Embryonic facial prominence (tissue), 1 donor: Measurements from ENCODE around the gene WNT10A.
A peak's percentile ranks its signal among the peaks of the same experiment; 100 is the strongest.

ENCODE experiments used
- DNase-seq: peaks from one replicate; pipeline ENCODE4 v3.0.0-alpha.2; 2016; ENCODE audit errors: extremely low spot score

Gene WNT10A

DNA sequence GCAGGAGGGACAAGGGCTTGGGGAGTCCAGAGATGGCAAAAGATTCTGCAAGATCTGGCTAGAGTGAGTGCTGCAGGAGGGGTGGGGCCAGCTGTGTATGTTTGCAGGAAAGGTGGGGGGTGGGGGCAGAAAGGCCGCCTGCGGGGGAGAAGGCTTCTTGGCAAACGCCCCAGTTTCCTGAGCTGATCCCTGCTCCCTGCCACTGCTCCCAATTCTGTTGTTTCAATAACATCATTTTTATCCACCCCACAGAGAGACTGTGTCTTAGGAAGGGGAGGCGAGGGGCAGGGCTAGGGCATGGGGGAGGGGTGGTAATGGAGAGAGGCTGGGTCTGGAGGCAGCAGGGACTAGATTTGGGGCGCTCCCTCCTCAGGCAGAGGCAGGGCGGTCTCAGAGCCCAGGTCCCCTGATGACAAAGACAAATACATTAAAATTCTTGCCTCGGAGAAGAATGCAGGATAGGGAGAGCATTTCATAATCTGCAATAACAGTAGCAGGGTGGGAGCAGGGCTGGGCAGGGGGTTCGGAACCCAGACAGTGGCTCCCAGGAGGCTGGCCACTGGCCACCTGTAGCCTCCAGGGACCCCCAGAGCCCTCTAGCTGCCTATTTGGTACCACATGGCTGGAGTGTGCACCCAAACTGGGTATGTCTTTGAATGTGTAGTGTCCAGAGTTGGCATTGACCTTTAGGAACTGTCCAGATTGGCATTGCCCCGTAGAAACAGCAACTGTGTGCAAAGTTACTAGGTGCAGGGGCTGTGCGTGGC, 23.1 kb upstream of the WNT10A start:
- no peak for DNase-seq

DNA sequence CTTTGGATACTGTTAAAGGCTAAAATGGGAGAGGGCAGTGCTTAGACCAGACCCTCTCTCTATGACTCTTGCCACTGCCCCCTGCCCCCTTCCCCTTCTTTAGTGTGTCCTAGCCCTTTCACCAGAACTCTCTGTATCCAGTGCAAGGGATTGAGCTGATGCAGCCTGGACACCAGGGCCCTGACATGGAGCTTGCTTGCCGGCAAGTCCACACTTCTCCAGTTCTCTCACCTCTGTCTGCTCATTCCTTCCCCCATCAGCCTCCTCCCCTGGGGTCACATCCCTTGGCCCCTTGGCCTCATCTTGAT, 22.6 kb upstream of the WNT10A start:
- DNase-seq = no peak

DNA sequence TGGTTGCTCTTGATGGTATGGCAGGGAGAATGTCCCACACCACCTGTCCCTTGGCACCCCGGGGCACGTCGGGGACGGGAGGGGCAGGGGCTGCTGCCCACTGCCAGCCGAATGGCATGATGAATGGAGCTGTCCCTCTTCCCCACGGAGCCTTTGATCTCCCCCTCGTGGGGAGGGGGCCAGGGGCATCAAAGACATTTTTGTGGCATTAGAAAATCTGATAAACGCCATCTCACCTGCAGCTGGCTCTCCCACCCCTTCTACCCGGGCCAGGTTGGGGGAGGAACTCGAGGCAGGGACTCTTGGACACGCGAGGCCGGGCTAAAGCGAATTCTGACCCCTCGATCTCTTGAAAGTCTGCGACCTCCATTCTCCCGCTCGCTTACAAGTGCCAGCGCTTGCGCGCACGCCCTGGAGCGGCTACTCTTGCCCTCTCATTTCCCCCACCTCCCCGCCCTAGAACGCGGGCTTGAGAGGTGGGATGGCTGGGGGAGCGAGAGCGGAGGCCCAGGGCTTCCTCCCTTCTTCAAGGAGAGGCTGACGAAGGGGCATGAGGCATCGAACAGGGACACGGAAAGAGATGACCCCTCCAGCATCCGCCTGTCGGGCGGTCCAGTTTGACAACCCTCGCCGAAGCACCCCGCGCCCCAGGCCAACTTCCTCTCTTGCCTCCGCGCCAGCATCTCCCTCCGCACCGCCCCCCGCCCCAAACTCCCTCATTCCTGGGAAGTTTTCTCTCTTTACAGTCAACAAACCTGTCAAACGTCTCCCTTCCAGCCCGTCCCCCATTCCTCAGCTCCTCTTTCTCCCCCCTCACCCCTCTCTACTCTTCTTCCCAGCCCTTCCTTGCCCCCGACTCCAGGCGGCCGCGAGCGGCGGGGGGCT, 21.7 kb upstream of the WNT10A start:
- DNase-seq = peak; percentile 68

DNA sequence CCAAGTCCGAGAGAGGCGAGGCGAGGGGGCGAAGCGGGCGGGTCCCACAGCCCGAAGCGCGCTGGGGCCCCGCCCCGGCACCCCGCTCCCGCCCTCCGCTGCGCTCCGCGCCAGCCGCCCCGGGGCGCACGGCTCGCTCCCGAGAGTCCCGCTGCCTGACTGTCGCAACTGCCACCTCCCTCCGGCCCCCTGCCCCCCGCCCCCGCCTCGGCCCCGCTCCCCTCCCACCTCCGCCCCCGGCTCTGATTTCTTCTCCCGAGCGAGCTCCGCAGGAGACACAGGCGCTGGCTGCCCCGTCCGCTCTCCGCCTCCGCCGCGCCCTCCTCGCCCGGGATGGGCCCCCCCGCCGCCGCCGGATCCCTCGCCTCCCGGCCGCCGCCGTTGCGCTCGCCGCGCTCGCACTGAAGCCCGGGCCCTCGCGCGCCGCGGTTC, 21.1 kb upstream of the WNT10A start, which contains the start of gene WNT6:
Gene WNT6, plus strand, starts transcription at position 250 of the 432 bp plus-strand sequence. CDS start 233 bp downstream, outside the sequence.
- DNase-seq = no peak

DNA sequence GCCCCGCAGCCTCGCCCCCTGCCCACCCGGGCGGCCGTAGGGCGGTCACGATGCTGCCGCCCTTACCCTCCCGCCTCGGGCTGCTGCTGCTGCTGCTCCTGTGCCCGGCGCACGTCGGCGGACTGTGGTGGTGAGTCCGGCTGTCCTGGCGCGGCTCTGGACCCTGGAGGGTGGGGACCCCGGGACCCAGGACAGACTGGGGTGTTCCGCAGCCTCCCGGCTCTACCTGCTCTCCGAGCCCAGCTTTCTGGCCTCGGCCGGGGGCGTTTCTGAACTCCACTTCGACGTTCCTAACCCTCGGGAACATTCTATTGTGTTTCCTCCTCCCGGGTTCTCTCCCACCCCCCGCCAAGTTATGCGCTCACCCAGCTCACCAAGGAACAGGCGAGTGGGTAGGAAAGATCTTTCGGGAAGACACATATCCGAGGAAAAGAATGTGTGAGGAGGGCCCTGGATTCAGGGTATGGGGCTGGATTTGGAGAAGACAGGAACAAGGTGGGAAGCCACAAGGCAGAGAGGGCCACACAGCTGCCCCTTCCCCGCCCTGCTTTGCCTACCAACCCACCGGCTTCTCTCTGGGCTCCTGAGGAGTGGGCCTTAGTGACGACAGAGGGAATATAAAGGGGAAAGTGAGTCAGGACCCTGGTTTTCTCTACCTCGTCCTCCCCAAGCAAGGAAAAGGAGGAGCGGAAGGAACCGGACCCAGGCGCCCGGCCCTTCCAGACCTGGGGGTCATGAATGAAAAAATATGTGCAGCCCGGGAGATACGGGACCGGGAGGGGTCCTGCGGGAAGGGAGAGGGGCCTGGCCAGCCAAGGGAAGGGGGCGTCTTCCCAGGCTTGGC, 20.4 kb upstream of the WNT10A start:
- no peak for DNase-seq

DNA sequence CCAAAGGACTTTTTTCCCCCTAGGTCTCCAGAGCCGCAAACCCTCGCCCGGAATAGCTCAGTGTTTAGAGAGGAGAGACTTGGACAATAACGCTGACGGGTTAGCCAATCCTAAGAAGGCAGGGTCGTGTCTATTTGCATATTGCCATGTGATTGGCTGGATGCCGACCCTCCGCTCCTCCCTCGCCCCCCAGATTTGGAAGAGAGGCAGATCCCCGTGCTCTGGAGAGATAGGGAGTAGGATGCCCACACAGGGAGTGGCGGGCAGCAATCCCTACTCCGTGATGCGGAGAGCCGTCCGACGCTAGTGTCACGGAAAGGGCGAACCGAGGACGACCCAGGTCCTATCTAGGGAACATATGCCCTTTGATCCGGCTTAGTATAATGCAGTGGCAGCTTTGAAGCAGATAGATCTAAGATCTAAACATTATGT, 19.7 kb upstream of the WNT10A start:
- DNase-seq = no peak

DNA sequence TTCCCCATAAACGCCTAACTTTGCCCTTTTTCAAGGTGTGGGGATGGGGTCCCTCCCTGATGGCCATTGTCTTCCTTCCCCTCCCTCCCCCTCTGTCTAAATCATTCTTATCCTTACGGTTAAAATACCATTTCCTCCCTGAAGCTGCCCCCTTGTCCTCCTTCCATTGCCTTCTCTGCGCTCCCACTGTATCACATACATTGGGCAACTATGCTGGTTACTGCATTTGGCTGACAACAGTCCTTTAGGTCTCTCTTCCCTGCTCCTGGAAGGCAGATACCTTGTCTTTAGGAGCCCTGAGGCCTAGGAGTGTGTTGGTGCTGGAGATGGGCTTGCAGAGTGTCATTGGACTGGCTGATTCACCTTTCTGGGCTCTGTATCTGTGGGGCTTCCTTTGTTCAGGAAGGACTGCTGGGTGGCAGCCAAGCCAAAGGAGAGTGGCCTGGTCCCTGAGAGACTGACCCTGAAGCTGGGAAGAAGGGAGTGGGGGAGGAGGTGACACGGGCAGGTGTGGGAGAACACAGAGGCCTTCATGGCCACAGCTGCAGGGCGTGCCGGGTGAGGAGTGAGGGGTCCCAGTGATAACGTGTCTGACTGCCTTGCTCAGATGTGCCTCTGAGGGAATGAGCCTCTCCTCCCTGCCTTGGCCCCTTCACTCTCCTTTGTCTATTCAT, 18.9 kb upstream of the WNT10A start:
- no peak for DNase-seq

DNA sequence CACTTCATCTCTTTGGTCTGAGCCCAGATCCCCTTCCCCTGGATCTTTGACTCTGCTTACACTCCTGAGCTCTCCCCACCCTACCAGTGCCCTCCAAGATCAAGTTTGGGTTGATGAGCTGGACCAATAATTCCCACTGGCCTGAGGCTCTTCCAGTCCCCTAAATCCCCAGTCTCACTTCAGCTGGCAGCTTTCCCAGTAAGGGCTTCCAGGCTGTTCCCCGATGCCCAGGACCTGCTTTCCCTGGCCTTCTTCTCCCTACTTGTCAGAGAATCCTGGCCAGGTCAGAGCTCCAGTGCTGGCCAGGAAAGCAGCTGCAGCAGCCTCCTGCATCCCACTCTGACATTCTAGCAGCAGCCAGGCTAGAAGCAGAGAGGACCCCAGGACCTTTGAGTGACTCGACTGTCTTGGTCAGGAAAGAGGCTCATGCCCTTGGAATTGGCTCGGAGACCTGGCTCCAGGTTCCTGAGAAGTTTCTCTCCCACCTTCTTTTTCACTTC, 17.6 kb upstream of the WNT10A start:
- DNase-seq = no peak

DNA sequence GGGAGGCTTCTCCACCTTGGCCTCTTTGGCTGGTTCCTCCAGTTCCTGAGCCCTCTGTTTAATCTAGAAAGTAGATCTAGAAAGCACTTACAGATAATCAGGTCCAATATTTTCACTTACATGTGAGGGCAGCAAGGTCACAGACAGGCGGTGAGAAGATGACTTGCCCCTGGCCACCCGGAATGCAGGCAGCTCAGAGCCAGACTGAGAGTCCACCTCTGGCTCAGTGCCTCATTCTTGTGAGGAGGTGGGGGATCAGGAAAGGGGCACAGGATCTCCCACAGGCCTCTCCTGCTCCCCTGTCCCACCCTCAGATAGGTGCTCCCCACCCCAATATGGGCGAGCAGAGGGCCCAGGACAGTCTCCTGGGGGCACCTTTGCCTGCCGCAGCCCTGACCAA, 15.3 kb upstream of the WNT10A start:
- no peak for DNase-seq

DNA sequence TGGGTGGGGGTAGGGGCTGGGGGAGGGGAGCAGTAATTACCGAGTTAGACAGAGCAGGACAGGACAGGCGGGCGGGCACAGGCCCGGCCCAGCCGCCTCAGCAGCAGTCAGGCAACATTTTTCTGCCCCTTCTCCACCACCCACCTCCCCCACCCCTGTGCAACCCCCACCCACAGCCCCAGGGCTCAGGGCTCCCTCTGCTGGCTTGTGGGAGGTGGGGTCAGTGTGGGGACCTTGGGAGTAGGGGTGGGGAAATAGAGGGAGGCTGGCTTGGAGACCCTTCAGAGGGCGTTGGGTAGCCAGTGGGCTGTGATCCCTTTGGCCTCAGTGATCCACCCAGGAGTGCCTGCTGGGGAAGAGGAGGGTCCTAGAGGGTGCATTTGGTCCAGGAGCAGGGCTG, 14.7 kb upstream of the WNT10A start:
- no peak for DNase-seq

DNA sequence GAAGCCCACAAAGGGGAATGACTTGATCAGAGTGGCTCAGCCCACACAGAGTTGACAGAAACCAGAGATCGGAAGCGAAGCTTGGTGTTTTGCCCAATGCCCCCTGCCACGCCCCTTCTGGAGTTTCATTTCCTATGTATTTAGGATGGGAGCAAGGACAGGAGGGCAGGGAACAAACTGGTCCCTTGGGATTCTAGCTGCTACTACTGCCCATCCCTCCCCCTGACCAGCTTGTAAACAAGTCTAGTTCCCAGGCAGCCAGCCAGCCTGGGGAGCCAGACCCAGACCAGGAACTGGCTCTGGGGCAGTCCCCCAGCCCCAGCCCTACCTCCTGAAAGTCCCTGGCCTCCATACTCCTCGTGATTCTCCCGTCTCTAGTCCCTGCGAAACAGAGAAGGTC, 12.8 kb upstream of the WNT10A start:
- DNase-seq = no peak

DNA sequence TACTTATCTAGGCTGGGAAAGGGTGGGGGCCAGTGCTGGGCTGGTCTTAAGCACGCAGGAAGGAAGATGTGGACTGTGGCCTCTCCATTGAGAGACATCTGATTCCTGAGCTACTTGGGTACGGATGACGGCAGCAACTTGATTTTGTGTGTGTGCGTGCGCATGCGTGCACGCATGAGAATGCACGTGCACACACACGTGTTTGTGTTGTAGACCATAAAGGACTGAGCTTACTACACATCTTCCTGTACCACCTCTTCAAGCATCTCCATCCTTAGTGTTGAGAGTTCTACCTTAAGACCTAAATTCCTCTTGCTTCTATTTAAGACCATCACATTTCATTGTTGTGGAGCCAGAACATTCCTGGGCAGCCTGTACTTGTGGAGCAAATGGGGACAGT, 11.6 kb upstream of the WNT10A start:
- no peak for DNase-seq

DNA sequence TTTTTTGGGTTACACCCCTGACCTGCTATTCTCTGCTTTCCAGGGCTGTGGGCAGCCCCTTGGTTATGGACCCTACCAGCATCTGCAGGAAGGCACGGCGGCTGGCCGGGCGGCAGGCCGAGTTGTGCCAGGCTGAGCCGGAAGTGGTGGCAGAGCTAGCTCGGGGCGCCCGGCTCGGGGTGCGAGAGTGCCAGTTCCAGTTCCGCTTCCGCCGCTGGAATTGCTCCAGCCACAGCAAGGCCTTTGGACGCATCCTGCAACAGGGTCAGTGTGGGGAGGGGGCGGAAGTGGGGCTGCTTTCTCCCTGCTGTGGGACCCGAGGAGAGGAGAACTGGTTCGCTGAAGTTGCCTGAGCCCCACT, 9.7 kb upstream of the WNT10A start:
- no peak for DNase-seq

DNA sequence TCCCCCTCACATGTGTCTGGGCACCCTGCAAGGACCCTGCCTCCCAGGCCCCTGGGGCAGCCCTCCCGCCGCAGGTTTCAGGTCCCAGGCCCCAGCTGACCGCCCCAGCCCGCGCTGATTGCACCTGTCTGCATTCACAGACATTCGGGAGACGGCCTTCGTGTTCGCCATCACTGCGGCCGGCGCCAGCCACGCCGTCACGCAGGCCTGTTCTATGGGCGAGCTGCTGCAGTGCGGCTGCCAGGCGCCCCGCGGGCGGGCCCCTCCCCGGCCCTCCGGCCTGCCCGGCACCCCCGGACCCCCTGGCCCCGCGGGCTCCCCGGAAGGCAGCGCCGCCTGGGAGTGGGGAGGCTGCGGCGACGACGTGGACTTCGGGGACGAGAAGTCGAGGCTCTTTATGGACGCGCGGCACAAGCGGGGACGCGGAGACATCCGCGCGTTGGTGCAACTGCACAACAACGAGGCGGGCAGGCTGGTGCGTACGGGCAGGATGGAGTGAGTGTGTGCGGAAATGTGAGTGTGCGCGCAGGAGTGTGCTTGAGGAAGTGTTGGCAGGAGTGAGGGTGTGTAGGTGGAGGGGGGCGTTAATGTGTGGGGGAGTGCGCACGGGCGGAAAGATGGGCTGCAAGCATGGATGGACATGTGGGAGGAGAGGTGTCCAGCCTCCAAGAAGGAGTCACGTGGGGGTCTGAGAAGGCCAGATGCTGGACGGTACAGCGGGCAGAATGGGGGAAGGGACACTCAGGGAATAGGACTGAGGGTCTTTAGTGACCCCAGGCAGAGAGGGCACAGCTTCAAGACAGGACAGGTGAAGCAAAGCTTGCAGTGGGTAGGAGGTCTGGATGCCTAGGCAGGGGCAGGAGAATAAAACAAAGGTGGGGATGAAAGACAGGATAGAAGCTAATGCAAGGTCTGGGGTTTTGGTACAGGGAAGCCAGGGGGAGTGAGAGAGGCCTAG, 9.0 kb upstream of the WNT10A start:
- DNase-seq = no peak

DNA sequence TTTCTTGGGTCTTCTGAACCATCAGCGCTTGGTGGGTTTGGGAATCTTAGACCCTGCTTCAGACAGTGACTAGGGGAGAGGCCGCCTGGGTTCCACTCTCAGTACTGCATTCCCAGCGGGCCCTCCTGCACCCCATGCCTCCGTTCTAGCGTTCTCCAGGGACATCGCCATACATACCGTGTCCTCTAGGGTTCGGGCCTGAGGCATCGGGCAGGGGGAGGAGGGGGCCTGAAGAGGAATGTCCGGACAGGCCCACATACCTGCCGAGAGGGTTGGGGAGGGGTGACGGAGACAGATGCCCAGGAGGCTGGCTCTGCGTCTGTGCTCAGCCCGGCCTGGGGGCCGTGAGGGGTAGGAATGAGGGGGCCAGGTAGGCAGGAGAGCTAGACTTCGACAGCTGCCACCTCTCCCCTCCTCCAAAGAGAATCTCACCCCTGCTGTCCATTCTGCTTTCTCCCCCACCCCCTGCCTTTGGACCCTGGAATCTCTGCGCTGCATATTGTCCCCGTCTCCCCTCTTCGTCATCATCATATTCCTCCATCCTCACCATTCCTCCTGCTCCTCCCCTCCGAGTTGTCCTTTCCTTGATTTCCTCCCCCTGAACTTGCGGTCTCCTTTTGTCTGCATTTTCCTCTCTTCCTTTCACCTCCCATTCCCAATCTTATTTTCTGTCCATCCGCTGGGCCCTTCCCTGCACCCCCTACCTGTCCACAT, 7.8 kb upstream of the WNT10A start:
- DNase-seq = no peak

DNA sequence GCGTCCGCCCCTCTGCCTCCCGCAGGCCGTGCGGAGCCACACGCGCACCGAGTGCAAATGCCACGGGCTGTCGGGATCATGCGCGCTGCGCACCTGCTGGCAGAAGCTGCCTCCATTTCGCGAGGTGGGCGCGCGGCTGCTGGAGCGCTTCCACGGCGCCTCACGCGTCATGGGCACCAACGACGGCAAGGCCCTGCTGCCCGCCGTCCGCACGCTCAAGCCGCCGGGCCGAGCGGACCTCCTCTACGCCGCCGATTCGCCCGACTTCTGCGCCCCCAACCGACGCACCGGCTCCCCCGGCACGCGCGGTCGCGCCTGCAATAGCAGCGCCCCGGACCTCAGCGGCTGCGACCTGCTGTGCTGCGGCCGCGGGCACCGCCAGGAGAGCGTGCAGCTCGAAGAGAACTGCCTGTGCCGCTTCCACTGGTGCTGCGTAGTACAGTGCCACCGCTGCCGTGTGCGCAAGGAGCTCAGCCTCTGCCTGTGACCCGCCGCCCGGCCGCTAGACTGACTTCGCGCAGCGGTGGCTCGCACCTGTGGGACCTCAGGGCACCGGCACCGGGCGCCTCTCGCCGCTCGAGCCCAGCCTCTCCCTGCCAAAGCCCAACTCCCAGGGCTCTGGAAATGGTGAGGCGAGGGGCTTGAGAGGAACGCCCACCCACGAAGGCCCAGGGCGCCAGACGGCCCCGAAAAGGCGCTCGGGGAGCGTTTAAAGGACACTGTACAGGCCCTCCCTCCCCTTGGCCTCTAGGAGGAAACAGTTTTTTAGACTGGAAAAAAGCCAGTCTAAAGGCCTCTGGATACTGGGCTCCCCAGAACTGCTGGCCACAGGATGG, 7.1 kb upstream of the WNT10A start:
- no peak for DNase-seq

DNA sequence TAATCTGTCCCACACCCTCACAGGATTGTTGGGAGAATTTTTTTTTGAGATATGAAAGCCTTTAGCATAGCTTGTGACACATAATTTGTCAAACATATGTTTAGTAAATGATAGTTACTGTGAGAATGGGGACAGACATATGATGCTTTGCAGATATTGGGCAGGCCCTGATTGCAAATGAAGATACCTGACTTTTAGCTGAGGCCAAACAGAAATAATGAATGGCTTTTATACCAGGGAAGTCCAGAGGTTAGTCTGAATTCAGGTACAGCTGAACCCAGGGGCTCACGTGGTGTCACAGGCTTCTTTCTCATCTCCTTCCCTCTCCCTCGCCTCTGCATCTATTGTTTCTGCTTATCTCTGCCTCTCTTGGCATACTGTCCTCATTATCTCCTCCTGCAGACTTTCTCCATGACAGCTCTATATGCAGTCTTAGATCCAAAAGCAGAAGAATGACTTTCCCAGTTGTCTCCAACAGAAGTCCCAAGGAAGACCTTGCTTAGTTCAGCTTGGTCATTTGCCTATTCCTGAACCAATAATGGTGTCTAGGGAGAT, 4.9 kb upstream of the WNT10A start:
- no peak for DNase-seq

DNA sequence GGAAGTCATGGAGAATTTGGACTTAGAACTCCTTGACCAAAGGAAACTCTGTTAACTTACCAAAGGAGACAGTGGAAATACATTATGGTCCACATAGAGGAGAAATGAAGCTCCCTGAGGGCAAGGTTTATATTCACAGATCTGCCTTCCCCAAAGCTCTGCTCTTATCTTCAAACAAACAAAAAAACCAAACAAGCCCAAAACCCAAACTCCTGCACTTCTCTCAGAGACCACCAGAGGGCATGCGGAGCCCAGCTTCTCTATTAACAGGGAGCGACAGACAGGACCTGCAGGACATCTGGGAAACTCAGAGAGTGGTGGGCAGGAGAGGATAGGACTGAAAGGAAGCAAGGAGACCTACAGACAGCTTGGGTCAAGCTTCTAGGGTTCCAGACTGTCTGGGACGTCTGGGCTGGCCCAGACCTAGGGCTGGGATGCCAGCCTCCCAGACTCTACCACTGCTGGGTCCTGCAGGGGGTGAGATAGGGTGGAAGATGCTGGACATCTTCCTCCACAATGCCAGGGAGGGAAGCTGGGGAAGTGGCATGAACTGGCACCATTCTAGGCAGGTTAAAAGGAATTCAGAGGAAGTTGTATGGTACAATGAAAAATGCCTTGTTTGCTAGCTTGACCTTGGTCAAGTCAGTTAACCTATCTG, 4.0 kb upstream of the WNT10A start:
- peak; percentile 66 for DNase-seq
